Prostate gland (tissue), 2 donors: ENCODE data around the gene EPHA7.

Source experiments
- POLR2A ChIP-seq: fragments of 450-650 bp; IDR thresholded peaks from one replicate; pipeline ENCODE4 v1.6.1; 2016; ENCODE audit warnings: antibody characterized with exemption, mild to moderate bottlenecking
- TF ChIP-seq, protein P1 (sequence below), 4 experiments: fragments of 200-600 bp in 2 of 4; fragments of 450-650 bp in 2 of 4; sonication (generic) in 2 of 4; IDR thresholded peaks; 1 replicate in 3 of 4; 2 replicates in 1 of 4; pipeline ENCODE4 v1.5.1; 2016 to 2019; ENCODE audit warnings: antibody characterized with exemption in 4 of 4, mild to moderate bottlenecking in 2 of 4, moderate library complexity in 2 of 4

DNA sequence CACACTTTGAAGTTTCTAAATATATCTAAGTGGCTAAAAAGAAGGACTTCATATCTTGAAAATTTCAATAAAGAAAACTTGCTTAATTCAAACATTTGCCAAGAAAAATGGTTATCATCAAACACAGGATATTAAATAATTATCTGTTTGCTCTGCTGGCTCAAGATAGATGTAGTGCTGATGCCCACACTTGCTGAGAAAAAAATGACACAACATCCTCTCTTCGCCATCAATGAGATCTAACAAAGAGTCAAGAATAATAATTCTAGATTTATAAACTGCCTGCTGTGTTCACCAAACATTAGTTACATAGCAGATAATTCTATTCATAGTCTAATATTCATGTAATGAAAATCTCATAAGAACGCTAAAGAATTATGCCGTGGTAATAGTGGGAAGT, 93.6 kb downstream of the EPHA7 start:
- no peak for TF ChIP-seq POLR2A
- TF ChIP-seq, protein P1, sequence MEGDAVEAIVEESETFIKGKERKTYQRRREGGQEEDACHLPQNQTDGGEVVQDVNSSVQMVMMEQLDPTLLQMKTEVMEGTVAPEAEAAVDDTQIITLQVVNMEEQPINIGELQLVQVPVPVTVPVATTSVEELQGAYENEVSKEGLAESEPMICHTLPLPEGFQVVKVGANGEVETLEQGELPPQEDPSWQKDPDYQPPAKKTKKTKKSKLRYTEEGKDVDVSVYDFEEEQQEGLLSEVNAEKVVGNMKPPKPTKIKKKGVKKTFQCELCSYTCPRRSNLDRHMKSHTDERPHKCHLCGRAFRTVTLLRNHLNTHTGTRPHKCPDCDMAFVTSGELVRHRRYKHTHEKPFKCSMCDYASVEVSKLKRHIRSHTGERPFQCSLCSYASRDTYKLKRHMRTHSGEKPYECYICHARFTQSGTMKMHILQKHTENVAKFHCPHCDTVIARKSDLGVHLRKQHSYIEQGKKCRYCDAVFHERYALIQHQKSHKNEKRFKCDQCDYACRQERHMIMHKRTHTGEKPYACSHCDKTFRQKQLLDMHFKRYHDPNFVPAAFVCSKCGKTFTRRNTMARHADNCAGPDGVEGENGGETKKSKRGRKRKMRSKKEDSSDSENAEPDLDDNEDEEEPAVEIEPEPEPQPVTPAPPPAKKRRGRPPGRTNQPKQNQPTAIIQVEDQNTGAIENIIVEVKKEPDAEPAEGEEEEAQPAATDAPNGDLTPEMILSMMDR (IDR thresholded peaks at IDR 0.05): no peak
